ENCODE results near the gene CHTF18.
"Not testable (repeated sequence)": the region's sequence is repeated elsewhere in the genome, so short reads cannot be mapped to it uniquely, and the experiment has no call there.

The CHTF18 gene

DNA sequence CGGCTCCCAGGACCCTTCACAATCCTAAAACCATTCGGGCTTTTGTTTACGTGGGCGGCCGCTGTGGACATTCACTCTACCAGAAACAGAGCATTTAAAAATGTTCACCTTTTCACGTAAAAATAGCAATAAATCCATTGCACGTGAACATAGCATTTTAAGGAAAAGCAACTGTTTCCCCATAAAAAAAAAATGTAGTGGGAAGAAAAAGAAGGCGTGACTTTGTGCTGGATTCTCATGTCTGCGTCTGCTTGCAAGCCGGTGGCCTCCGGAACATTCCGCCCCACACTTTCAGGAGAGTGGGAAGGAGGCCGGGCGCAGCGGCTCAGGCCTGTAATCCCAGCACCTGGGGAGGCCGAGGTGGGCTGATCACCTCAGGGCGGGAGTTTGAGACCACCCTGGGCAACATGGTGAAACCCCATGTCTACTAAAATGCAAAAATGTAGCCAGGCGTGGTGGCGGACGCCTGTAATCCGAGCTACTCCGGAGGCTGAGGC, 25.5 kb downstream of the CHTF18 start:
- no peak for DNase-seq

GRCh38 chr16:814974-815373, 26.6 kb downstream of the CHTF18 start:
- no peak for DNase-seq

- no peak for DNase-seq
Observed at GRCh38 chr16:815861-816260, 27.4 kb downstream of the CHTF18 start.

DNA sequence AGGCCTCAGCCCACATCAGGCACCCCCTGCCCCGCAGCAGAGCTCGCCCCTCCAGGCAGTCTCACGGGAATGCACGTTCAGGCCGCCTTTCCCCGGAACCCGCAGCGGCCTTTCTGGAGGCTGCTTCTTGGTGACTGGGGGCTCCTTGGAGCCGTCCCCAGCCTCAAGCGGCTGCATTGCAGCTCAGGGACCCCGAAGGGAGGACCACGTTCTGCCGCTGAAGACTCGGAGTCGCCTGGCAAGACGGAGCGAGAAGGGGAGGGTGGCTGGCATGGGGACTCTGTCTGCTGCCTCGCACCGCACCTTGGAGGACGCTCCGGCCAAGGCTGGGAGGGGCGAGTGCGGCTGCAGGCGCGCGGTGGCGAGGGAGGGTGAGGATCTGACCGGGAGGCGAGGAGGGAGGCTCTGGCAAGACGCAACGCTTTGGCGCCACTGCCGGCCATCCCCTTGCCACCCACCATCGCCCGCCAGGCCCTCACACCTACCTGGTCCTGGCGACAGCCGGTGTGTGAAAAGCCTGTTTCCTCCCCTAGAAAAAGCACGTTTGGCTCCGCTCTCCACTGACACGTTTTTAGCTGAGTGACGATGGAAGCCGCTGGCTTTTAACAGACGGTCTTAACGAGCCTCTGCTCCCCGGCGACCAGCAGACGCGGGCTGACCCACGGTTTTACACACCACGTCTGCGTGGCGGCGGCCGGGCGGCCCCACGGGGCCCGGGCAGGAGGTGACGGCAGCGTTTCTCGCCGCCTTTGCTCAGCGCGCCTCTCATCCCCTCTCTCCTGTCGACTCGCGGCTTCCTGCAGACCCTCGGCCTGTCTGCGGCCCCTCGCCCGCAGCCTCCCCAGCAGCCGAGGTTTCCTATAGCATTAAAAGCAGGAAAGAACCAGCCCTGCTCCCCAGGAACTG, 28.8 kb downstream of the CHTF18 start:
- DNase-seq, result no peak

GRCh38 chr16:818132-818531, 29.7 kb downstream of the CHTF18 start:
- no peak for DNase-seq

- DNase-seq, result no peak
Observed at GRCh38 chr16:818592-818991, 30.2 kb downstream of the CHTF18 start.

DNA sequence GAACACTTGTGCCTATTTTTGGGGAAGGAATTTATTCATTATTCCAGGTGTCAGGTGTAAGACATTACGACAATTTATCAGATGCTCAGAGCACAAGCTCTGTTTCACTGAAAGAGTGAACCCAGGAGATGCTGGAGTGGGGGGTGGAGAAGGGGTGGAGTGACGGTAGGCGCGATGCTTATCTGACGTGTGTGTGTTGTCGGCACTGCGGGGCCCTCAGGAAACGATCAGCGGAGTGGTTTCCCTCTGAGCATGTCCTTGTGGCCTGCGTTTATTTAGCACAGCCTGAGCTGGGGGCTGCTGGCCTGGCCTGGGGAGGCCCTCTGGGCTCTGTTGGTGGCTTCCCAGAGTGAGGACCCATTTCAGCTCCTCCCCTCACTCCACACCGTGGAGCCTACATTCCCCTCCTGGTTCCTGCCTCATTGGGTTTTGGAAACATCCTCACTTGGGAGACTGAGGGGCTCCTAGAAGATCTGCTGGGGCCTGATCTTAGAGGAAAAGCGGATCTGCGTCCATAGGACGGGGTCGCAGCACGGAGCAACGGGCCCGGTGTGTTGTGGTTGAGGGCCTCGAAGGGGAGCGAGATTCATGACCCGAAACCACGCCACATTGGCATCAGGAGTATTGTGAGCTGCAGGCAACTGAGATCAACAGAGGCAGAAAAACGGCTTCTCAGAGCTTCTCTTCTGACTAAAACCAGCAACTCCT, 31.1 kb downstream of the CHTF18 start:
- peak; percentile 27 for DNase-seq

- not testable (repeated sequence) for DNase-seq
Observed at GRCh38 chr16:820044-820408, 31.6 kb downstream of the CHTF18 start.

DNA sequence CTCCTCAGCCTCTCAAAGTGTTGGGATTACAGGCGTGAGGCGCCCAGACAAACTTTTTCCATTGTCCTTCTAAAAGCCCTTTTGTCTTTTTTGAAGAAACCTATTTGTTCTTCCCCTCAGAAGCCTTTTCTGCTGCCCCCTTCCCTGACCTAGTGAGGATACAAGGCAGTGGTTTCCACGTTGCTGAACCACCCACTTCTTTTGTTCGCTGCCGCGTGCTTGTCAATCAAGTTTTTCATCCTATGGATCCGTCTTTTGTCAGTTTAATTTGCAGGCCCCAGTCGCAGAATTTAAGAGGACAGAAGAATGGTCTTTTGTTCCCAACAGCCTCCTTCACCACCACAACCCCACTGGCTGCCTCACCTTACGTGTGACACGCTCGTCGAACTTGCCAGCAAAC, 32.3 kb downstream of the CHTF18 start:
- DNase-seq, result no peak

DNA sequence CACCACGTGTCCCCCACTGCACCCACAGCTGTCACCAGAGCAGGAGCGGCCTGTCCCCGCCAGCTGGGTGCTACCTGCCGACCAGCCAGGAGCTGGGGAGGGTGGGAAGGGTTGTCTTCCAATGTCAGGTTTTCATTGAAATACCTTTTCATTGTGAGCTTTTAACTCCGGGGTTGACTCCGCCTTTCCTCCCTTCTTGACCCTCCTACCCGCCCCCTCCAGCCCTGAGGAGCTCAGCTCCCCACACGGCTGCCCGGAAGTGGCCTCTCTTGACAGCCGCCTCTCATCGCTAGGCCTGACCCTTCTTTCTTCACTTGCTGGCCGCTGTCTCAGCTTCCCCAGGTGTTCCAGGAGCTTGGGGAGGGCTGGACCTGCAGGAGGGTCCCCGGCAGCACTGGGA, 33.3 kb downstream of the CHTF18 start:
- DNase-seq, result no peak

GRCh38 chr16:822174-822908, 33.9 kb downstream of the CHTF18 start:
- DNase-seq, result no peak

GRCh38 chr16:822909-823297, 34.5 kb downstream of the CHTF18 start:
- DNase-seq, result no peak

DNA sequence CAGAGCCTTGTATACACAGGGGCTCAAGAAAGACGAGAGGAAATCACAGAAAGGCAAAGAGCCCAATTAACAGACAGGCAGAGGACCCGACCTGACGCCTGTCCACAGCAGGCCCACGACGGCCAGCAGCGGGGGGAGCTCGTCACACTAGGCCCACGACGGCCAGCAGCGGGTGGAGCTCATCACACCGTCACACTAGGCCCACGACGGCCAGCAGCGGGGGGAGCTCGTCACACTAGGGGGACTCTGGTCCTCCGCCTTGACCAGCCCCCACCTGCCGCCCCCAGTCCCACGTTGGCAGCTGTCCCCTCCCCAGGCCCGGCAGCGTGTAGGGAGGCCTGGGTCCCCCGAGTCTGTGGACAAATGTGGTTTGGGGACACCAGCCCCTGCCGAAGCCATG, 35.8 kb downstream of the CHTF18 start:
- no peak for DNase-seq

DNA sequence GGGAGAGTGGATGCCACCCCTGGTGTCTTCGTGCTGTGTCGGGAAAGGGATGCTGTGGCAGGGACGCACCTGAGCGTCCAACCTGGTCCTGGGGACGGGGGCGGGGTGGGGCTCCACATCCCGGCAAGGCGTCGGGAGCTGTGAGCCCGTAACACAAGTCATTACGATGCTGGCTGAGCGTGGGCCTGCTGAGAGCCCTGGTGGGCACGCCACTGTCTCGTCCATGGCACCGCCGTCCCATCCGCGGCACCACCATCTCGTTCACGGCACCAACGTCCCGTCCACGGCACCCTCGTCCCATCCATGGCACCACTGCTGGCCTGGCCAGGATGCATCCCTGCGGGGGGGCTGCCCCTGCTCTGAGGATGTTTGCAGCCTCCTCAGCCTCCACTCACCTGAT, 36.2 kb downstream of the CHTF18 start:
- no peak for DNase-seq

GRCh38 chr16:825341-826061, 37.1 kb downstream of the CHTF18 start:
- DNase-seq, result no peak

GRCh38 chr16:827513-827912, 39.1 kb downstream of the CHTF18 start:
- DNase-seq, result no peak

DNA sequence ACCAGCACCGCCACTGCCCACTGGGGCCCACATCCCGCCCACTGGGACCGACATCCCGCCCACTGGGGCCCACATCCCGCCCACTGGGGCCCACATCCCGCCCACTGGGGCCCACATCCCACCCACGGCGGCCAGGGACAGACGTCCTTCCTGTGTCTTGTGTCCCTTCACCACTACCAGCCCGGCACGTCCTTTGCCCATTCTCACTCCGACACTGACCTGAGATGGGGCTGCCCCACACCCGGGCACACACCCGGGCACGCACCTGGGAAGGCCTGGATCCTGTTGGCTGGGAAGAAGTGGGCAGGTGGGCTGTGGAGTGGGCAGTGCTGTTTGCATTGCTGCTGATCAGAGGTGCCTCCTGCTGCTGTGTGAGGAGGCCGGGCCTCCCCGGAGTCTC, 40.5 kb downstream of the CHTF18 start:
- DNase-seq, result no peak

DNA sequence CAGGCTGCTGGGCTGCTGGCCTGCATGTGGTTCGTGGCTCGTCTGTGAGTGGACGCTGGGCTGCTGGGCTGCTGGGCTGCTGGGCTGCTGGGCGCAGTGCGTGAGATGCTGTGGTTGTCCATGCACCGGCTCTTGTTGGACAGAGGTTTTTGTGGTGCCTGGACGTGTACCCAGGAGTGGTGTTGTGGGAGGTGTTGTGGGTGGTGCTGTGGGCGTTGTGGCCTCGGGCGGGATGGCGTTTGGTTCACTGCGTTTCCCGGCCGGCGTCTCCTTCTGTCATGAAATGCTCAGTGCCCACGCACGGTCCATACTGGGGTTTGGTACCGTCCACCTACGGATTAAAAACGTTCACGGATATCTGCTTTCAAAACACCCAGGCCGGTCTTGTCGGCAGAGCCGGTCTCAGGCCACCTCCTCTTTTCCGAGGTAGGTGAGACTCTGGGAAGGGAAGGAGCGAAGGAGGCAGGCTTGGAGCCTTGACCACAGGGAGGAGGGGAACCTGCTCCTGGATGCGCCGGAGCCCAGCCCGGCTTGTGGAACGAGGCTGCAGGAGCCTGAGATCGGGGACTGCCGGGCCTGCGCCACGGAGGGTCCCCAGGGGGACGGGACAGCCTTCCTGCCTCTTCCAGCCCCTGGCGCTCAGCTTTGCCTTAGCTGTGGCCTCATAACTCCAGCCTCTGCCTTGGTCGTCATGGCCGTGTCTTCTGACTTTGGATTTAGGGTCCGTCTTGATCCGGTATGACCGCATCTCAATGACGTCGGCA, 41.9 kb downstream of the CHTF18 start:
- no peak for DNase-seq

GRCh38 chr16:830871-831570, 42.6 kb downstream of the CHTF18 start:
- DNase-seq, result no peak

GRCh38 chr16:831571-832413, 43.4 kb downstream of the CHTF18 start:
- DNase-seq, result no peak
